Thyroid gland (tissue), 4 donors: Measurements from ENCODE around the gene YES1. TPM values are rescaled to one million over a fixed set of nuclear protein-coding genes. Genes with fewer than 3 reads are reported as not detected.

Source experiments
- DNase-seq, 2 donors: peaks; one replicate each; pipeline ENCODE4 v3.0.0-alpha.2; 2019
- H3K27ac ChIP-seq, 3 donors: fragments of 200-600 bp; sonication (generic); 1 replicate in 2 of 3; 2 replicates in 1 of 3; pipeline ENCODE4 v1.5.1; 2016 to 2019; ENCODE audit warnings: mild to moderate bottlenecking in 1 of 3, moderate library complexity in 1 of 3
- H3K27me3 ChIP-seq: fragments of 200-600 bp; sonication (generic); one replicate; pipeline ENCODE4 v1.5.1; 2019
- H3K36me3 ChIP-seq, 2 donors: fragments of 200-600 bp; sonication (generic); one replicate each; pipeline ENCODE4 v1.5.1; 2016 to 2019
- H3K4me1 ChIP-seq, 2 donors: fragments of 200-600 bp; sonication (generic); one replicate each; pipeline ENCODE4 v1.5.1; 2017 to 2019
- H3K4me3 ChIP-seq, 3 donors: fragments of 200-600 bp; sonication (generic); replicated peaks in 1 of 3; 1 replicate in 2 of 3; 2 replicates in 1 of 3; pipeline ENCODE4 v1.5.1; 2016; ENCODE audit warnings: mild to moderate bottlenecking in 1 of 3
- H3K9me3 ChIP-seq: fragments of 200-600 bp; sonication (generic); one replicate; pipeline ENCODE4 v1.5.1; 2017
- POLR2A ChIP-seq, 2 donors: fragments of 450-650 bp; IDR thresholded peaks; one replicate each; pipeline ENCODE4 v1.6.1; 2017; ENCODE audit warnings: antibody characterized with exemption in 2 of 2, mild to moderate bottlenecking in 2 of 2, moderate library complexity in 1 of 2
- WGBS, 2 donors: methylation state at CpG; one replicate each; pipeline ENCODE4 v1.1.5; 2017; 5-methylcytosine and 5-hydroxymethylcytosine counted together
- intact Hi-C: fragments of 100-400 bp; cut with DNase I; formaldehyde crosslinking; loops from one replicate; pipeline ENCODE4 v1.15.1; 2023
- total RNA-seq, 4 donors: library from RNA; depleted of rRNA; stranded (reverse); fragments of >200 nt; gene quantifications; one replicate each; pipeline ENCODE4 v1.2.3, GENCODE V29; 2016
- TF ChIP-seq, protein P1 (sequence below), 6 experiments: fragments of 200-600 bp in 3 of 6; fragments of 450-650 bp in 3 of 6; sonication (generic) in 3 of 6; IDR thresholded peaks; one replicate each; pipeline ENCODE4 v1.5.1; 2016 to 2019; ENCODE audit warnings: antibody characterized with exemption in 6 of 6, mild to moderate bottlenecking in 2 of 6, inconsistent platforms in 1 of 6, moderate library complexity in 1 of 6

YES1 gene
- total RNA-seq, 4 donors from 2014 or later, result 68.1 to 107 (median 80.3) TPM

DNA sequence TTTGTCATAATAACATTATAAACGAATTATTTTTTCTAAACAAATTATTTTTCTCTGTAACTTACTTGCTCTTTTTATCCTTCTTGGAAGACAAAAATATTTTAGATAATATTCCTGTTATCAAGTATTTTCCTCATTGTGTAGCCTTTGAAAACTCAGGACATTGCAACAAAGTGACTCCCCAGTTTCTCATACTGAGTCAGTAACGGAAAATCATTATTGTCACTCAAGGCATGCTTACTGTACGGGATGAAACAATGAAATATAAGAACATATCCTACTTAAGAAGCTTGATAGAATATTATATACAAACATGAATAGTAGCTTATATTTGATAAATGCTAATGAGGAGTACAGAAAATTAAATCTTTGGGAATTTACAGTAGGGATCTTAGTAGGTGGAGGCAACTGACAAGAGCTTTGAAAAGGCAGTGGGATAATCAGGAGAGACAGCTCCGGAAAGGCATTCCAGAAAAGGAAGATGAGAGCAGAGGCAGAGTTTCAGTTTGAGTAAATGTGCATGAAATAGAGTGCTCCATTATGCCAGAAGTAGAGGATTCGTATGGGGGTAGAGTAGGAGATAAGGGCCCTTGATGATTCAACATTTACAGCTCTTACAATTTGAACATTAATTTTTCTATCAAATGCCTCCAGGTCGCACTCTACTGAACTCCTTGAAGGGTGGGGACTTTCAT lies 14.0 kb upstream of the YES1 start:
- Histone ChIP-seq H3K27ac (no peak overlapping the region), H3K9me3 (no peaks in the 10 kb centered on the region), H3K27me3 (no peaks in the 10 kb centered on the region), H3K4me1 (peaks cover 0 to 8% of the 10 kb centered on the region in 2 donors), H3K36me3 (no peaks in the 10 kb centered on the region), H3K4me3 (no peak overlapping the region)
- intact Hi-C loops, result no loop called here
- TF ChIP-seq, protein P1, sequence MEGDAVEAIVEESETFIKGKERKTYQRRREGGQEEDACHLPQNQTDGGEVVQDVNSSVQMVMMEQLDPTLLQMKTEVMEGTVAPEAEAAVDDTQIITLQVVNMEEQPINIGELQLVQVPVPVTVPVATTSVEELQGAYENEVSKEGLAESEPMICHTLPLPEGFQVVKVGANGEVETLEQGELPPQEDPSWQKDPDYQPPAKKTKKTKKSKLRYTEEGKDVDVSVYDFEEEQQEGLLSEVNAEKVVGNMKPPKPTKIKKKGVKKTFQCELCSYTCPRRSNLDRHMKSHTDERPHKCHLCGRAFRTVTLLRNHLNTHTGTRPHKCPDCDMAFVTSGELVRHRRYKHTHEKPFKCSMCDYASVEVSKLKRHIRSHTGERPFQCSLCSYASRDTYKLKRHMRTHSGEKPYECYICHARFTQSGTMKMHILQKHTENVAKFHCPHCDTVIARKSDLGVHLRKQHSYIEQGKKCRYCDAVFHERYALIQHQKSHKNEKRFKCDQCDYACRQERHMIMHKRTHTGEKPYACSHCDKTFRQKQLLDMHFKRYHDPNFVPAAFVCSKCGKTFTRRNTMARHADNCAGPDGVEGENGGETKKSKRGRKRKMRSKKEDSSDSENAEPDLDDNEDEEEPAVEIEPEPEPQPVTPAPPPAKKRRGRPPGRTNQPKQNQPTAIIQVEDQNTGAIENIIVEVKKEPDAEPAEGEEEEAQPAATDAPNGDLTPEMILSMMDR (IDR thresholded peaks at IDR 0.05), result no peak
- no peak for TF ChIP-seq POLR2A (IDR thresholded peaks at IDR 0.05)
- DNase-seq, result no peak
- WGBS, 2 donors, result 90 to 95% methylated on average over 6 of the region's 6 CpGs

DNA sequence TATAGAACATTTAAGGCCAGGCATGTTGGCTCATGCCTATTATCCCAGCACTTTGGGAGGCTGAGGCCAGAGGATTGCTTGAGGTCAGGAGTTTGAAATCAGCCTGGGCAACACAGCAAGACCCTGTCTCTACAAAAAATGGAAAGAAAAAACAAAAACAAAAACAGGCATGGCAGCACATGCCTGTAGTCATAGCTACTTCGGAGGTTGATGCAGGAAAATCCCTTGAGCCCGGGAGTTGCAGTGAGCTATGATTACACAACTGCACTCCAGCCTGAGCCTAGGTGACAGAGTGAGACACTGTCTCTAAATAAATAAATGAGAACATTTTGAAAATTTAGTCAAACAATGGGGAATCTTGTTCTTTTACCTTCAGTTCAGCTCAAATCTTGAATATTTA lies 12.1 kb upstream of the YES1 start:
- H3K36me3 ChIP-seq, result no peaks in the 10 kb centered on the region
- no peaks in the 10 kb centered on the region for H3K27me3 ChIP-seq
- intact Hi-C loops, result no loop called here
- no peak for TF ChIP-seq POLR2A (IDR thresholded peaks at IDR 0.05)
- TF ChIP-seq, protein P1 (IDR thresholded peaks at IDR 0.05), result no peak
- H3K4me3 ChIP-seq, result no peak overlapping the region
- H3K4me1 ChIP-seq, result no peaks in the 10 kb centered on the region
- no peaks in the 10 kb centered on the region for H3K9me3 ChIP-seq
- DNase-seq, result peak in 1 of 2 donors; percentile 26
- WGBS, 2 donors, result 32 to 40% methylated on average over 2 of the region's 2 CpGs
- H3K27ac ChIP-seq, result no peak overlapping the region

DNA sequence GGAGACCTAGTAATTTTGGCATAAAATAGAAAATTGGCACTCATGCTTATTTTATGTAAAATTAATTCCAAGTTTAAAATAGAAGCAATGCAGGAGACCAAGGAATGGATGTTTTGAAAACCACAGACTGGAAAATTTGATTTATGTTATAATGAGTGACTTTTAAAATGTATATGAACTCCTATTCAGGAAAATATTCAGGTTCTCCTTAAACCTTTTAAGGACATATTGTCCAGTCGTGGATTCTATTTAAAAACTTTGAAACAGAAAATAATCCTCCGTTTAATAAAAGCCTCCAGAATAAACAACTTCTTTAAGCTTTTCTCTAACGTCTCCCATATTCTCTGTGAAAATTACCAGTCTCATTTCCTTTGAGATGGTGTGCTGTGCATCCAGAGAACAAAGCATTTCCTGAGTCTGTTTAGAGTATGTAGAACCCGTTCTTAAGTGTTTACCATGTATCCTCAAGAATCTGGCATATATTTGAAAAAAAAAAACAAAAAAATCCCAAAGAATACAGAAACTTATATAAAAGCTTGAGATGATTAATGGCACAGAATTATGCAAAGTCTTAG lies 8.6 kb upstream of the YES1 start:
- H3K4me3 ChIP-seq, result no peak overlapping the region
- intact Hi-C loops, result no loop called here
- DNase-seq, result no peak
- H3K9me3 ChIP-seq, result no peaks in the 10 kb centered on the region
- no peaks in the 10 kb centered on the region for H3K36me3 ChIP-seq
- 57 to 66% methylated on average over 4 of the region's 4 CpGs for WGBS, 2 donors
- no peaks in the 10 kb centered on the region for H3K4me1 ChIP-seq
- H3K27me3 ChIP-seq, result no peaks in the 10 kb centered on the region
- TF ChIP-seq POLR2A (IDR thresholded peaks at IDR 0.05), result no peak
- TF ChIP-seq, protein P1 (IDR thresholded peaks at IDR 0.05), result no peak
- no peak overlapping the region for H3K27ac ChIP-seq

DNA sequence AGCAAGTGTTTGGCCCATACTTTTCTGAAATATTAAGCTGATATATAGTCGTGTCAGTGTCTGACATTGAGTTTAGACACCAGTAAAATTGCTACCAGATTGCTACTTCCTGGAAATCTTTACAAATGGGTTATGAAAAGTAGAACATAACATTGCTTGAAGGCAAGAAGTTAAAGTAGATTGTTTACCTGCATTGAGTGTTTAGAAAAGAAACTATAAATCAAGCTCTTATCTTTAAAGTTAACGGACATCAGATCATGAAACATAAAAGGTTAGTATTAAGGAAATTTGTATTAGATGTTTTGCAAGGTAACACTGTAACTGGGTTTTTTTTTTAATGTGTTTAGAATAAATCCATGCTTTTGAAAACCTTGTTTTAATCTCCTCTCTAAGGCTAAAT lies 4.8 kb upstream of the YES1 start:
- no peaks in the 10 kb centered on the region for H3K27me3 ChIP-seq
- H3K4me1 ChIP-seq, result no peaks in the 10 kb centered on the region
- no peak overlapping the region for H3K27ac ChIP-seq
- TF ChIP-seq, protein P1 (IDR thresholded peaks at IDR 0.05), result no peak
- TF ChIP-seq POLR2A (IDR thresholded peaks at IDR 0.05), result no peak
- H3K9me3 ChIP-seq, result no peaks in the 10 kb centered on the region
- H3K4me3 ChIP-seq, result no peak overlapping the region
- H3K36me3 ChIP-seq, result no peaks in the 10 kb centered on the region
- DNase-seq, result no peak
- intact Hi-C loops, result no loop called here
- WGBS, 2 donors, result 61 to 71% methylated on average over 2 of the region's 2 CpGs

DNA sequence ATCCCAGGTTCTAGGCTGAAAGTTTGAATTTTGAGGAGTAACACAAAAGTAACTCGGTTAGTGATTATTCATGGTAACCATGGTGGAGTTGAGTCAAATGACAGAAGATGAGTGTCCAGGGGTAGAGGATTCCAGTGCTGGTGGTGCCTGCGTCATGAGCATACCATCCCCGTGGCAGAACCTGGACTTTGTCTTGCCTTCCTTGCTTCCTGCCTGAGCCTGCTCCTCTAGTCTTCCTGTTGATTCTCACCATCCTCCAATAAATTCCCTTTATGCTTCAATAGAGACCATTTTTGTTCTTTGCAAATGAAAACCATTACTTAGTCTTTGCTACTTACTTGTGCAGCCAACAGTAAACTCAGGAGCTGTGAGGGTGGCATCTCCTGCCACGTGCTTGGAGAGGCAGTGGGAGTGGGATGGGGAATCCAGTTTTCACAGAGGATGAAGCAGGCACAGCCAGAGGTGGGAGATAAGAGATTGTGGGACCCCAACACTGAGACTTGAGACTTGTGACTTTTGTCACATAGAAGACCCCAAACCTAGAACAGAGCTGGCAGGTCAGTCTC lies 4.1 kb upstream of the YES1 start:
- no peaks in the 10 kb centered on the region for H3K9me3 ChIP-seq
- no peaks in the 10 kb centered on the region for H3K36me3 ChIP-seq
- DNase-seq, result peak in 1 of 2 donors; percentile 36
- WGBS, 2 donors, result 75 to 76% methylated on average over 4 of the region's 4 CpGs
- intact Hi-C loops, result no loop called here
- no peaks in the 10 kb centered on the region for H3K27me3 ChIP-seq
- H3K27ac ChIP-seq, result no peak overlapping the region
- TF ChIP-seq, protein P1 (IDR thresholded peaks at IDR 0.05), result no peak
- TF ChIP-seq POLR2A (IDR thresholded peaks at IDR 0.05), result no peak
- H3K4me1 ChIP-seq, result peaks cover 0 to under 1% of the 10 kb centered on the region in 2 donors
- no peak overlapping the region for H3K4me3 ChIP-seq
